Trophoblast cell (in vitro differentiated cells and primary cell): ENCODE results near the gene SUPT5H.

ENCODE experiments used
- DNase-seq, 2 donors: peaks; one replicate each; pipeline ENCODE4 v3.0.0-alpha.2; 2016
- H2AFZ ChIP-seq: 2 replicates; pipeline ENCODE4 v1.6.1; 2013; ENCODE audit warnings: low read length, moderate library complexity, mild to moderate bottlenecking; ENCODE audit not compliant: insufficient read depth, poor library complexity
- H2AK5ac ChIP-seq: 2 replicates; pipeline ENCODE4 v1.6.1; 2013; ENCODE audit warnings: mild to moderate bottlenecking, low read length
- H2BK120ac ChIP-seq: 2 replicates; pipeline ENCODE4 v1.6.1; 2013; ENCODE audit warnings: low read length, mild to moderate bottlenecking, moderate library complexity; ENCODE audit not compliant: insufficient read depth, poor library complexity
- H2BK12ac ChIP-seq: 2 replicates; pipeline ENCODE4 v1.6.1; 2013; ENCODE audit warnings: mild to moderate bottlenecking, low read length, moderate library complexity
- H2BK5ac ChIP-seq: 2 replicates; pipeline ENCODE4 v1.6.1; 2013; ENCODE audit warnings: low read length, low read depth, moderate library complexity, mild to moderate bottlenecking; ENCODE audit not compliant: poor library complexity
- H3K14ac ChIP-seq: 2 replicates; pipeline ENCODE4 v1.6.1; 2013; ENCODE audit warnings: mild to moderate bottlenecking, low read length
- H3K18ac ChIP-seq: 2 replicates; pipeline ENCODE4 v1.6.1; 2013; ENCODE audit warnings: mild to moderate bottlenecking, low read length
- H3K23ac ChIP-seq: 2 replicates; pipeline ENCODE4 v1.6.1; 2013; ENCODE audit warnings: low read length
- H3K27ac ChIP-seq: 2 replicates; pipeline ENCODE4 v1.5.1; 2013; ENCODE audit warnings: low read depth, mild to moderate bottlenecking, inconsistent platforms, low read length, moderate library complexity
- H3K27me3 ChIP-seq: 2 replicates; pipeline ENCODE4 v1.6.1; 2013; ENCODE audit warnings: inconsistent platforms, mild to moderate bottlenecking, low read length, moderate library complexity; ENCODE audit not compliant: insufficient read depth
- H3K36me3 ChIP-seq, 2 experiments: 1 replicate in 1 of 2; 2 replicates in 1 of 2; pipeline ENCODE4 v1.6.1; 2013; ENCODE audit warnings: low read length in 2 of 2, mild to moderate bottlenecking in 2 of 2, moderate library complexity in 1 of 2; ENCODE audit not compliant: insufficient read depth in 2 of 2, control insufficient read depth in 1 of 2
- H3K4ac ChIP-seq: 2 replicates; pipeline ENCODE4 v1.6.1; 2013; ENCODE audit warnings: low read depth, mild to moderate bottlenecking, low read length, moderate library complexity
- H3K4me1 ChIP-seq, 2 experiments: 1 replicate in 1 of 2; 2 replicates in 1 of 2; pipeline ENCODE4 v1.6.1; 2013; ENCODE audit warnings: low read length in 2 of 2, mild to moderate bottlenecking in 2 of 2, moderate library complexity in 1 of 2; ENCODE audit not compliant: insufficient read depth in 2 of 2, control insufficient read depth in 1 of 2
- H3K4me2 ChIP-seq: 2 replicates; pipeline ENCODE4 v1.6.1; 2013; ENCODE audit warnings: inconsistent platforms, mild to moderate bottlenecking, low read length, moderate library complexity
- H3K4me3 ChIP-seq: 2 replicates; pipeline ENCODE4 v1.5.1; 2013; ENCODE audit warnings: mild to moderate bottlenecking, low read depth, low read length, inconsistent platforms
- H3K79me1 ChIP-seq: one replicate; pipeline ENCODE4 v1.6.1; 2013; ENCODE audit warnings: low read length
- H3K79me2 ChIP-seq: 2 replicates; pipeline ENCODE4 v1.6.1; 2013; ENCODE audit warnings: low read length, mild to moderate bottlenecking; ENCODE audit not compliant: control insufficient read depth, insufficient read depth, poor library complexity
- H3K9ac ChIP-seq: 2 replicates; pipeline ENCODE4 v1.6.1; 2013; ENCODE audit warnings: mild to moderate bottlenecking, low read length
- H3K9me3 ChIP-seq: 2 replicates; pipeline ENCODE4 v1.6.1; 2013; ENCODE audit warnings: low read depth, mild to moderate bottlenecking, control low read depth, inconsistent platforms, low read length; ENCODE audit not compliant: insufficient read depth
- H4K12ac ChIP-seq: 2 replicates; pipeline ENCODE4 v1.6.1; 2013; ENCODE audit warnings: low read depth, mild to moderate bottlenecking, low read length, moderate library complexity
- H4K8ac ChIP-seq: 2 replicates; pipeline ENCODE4 v1.6.1; 2013; ENCODE audit warnings: low read depth, mild to moderate bottlenecking, low read length, moderate library complexity
- H4K91ac ChIP-seq: one replicate; pipeline ENCODE4 v1.6.1; 2013; ENCODE audit warnings: low read depth, mild to moderate bottlenecking, low read length, moderate library complexity
- WGBS: extraction: QIAGEN DNeasy Blood & Tissue Kit; methylation state at CpG from one replicate; pipeline ENCODE4 v1.1.7; 2013; ENCODE audit warnings: missing lambda C conversion rate; ENCODE audit not compliant: insufficient read length, insufficient coverage; ENCODE audit errors: extremely low coverage; 5-methylcytosine and 5-hydroxymethylcytosine counted together

The SUPT5H gene

GRCh38 chr19:39471756-39472536, 26.6 kb downstream of the SUPT5H start:
- H3K27me3 ChIP-seq: no peaks in the 10 kb centered on the region
- H3K4ac ChIP-seq: no peak overlapping the region
- no peak overlapping the region for H3K14ac ChIP-seq
- no peak overlapping the region for H2AFZ ChIP-seq
- no peak overlapping the region for H2AK5ac ChIP-seq
- H3K36me3 ChIP-seq: peaks cover 93 to 95% of the 10 kb centered on the region in 2 experiments
- H2BK12ac ChIP-seq: no peak overlapping the region
- no peak overlapping the region for H2BK120ac ChIP-seq
- no peaks in the 10 kb centered on the region for H3K9me3 ChIP-seq
- H4K91ac ChIP-seq: no peak overlapping the region
- no peaks in the 10 kb centered on the region for H3K79me1 ChIP-seq
- no peak overlapping the region for H3K9ac ChIP-seq
- H4K8ac ChIP-seq: no peak overlapping the region
- H2BK5ac ChIP-seq: no peak overlapping the region
- no peaks in the 10 kb centered on the region for H3K79me2 ChIP-seq
- WGBS: no CpG with 5 or more reads among the region's 8 CpGs
- no peak overlapping the region for H3K23ac ChIP-seq
- DNase-seq: no peak
- no peak overlapping the region for H3K4me3 ChIP-seq
- H3K18ac ChIP-seq: no peak overlapping the region
- no peak overlapping the region for H4K12ac ChIP-seq
- no peaks in the 10 kb centered on the region for H3K4me1 ChIP-seq
- H3K27ac ChIP-seq: no peak overlapping the region
- no peak overlapping the region for H3K4me2 ChIP-seq

GRCh38 chr19:39472746-39473442, 27.5 kb downstream of the SUPT5H start:
- H3K36me3 ChIP-seq: peaks cover 85 to 86% of the 10 kb centered on the region in 2 experiments
- H3K79me1 ChIP-seq: no peaks in the 10 kb centered on the region
- H2BK12ac ChIP-seq: no peak overlapping the region
- H3K4me1 ChIP-seq: no peaks in the 10 kb centered on the region
- no peak overlapping the region for H3K4me2 ChIP-seq
- no peak overlapping the region for H3K9ac ChIP-seq
- DNase-seq: no peak
- H3K9me3 ChIP-seq: no peaks in the 10 kb centered on the region
- no peak overlapping the region for H2BK120ac ChIP-seq
- no peak overlapping the region for H2BK5ac ChIP-seq
- H3K18ac ChIP-seq: no peak overlapping the region
- no peaks in the 10 kb centered on the region for H3K27me3 ChIP-seq
- peak overlapping the region; percentile 16 for H4K12ac ChIP-seq
- WGBS: no CpG with 5 or more reads among the region's 32 CpGs
- no peak overlapping the region for H3K14ac ChIP-seq
- H4K91ac ChIP-seq: no peak overlapping the region
- H3K27ac ChIP-seq: no peak overlapping the region
- no peak overlapping the region for H3K4me3 ChIP-seq
- no peak overlapping the region for H2AFZ ChIP-seq
- no peak overlapping the region for H4K8ac ChIP-seq
- H3K23ac ChIP-seq: no peak overlapping the region
- H2AK5ac ChIP-seq: no peak overlapping the region
- H3K4ac ChIP-seq: no peak overlapping the region
- H3K79me2 ChIP-seq: no peaks in the 10 kb centered on the region

- Histone ChIP-seq H3K4me3 (no peak overlapping the region), H3K27ac (no peak overlapping the region), H3K79me2 (no peaks in the 10 kb centered on the region), H3K4me2 (no peak overlapping the region), H4K12ac (peak overlapping the region; percentile 16), H3K27me3 (no peaks in the 10 kb centered on the region), H2BK120ac (no peak overlapping the region), H2AK5ac (no peak overlapping the region), H3K9ac (no peak overlapping the region), H2BK5ac (no peak overlapping the region), H4K91ac (no peak overlapping the region), H3K36me3 (peaks cover 80% of the 10 kb centered on the region in 2 experiments), H3K18ac (no peak overlapping the region), H3K23ac (no peak overlapping the region), H3K14ac (no peak overlapping the region), H4K8ac (no peak overlapping the region), H3K9me3 (no peaks in the 10 kb centered on the region), H2BK12ac (no peak overlapping the region), H3K79me1 (no peaks in the 10 kb centered on the region), H3K4ac (no peak overlapping the region), H2AFZ (no peak overlapping the region), H3K4me1 (no peaks in the 10 kb centered on the region)
- no peak for DNase-seq
- no CpG with 5 or more reads among the region's 11 CpGs for WGBS
Measured at GRCh38 chr19:39473443-39473960, 28.1 kb downstream of the SUPT5H start.

GRCh38 chr19:39474139-39474620, 28.8 kb downstream of the SUPT5H start:
- H3K4me3 ChIP-seq: no peak overlapping the region
- no peak overlapping the region for H2BK12ac ChIP-seq
- H4K8ac ChIP-seq: no peak overlapping the region
- no peak overlapping the region for H2BK5ac ChIP-seq
- H2AK5ac ChIP-seq: no peak overlapping the region
- no peaks in the 10 kb centered on the region for H3K4me1 ChIP-seq
- no peak overlapping the region for H3K18ac ChIP-seq
- no peaks in the 10 kb centered on the region for H3K79me1 ChIP-seq
- H3K79me2 ChIP-seq: no peaks in the 10 kb centered on the region
- peak; percentile 26 to 56 for DNase-seq
- no peaks in the 10 kb centered on the region for H3K9me3 ChIP-seq
- H3K27ac ChIP-seq: no peak overlapping the region
- WGBS: no CpG with 5 or more reads among the region's 9 CpGs
- no peak overlapping the region for H3K4ac ChIP-seq
- H3K14ac ChIP-seq: no peak overlapping the region
- no peak overlapping the region for H3K9ac ChIP-seq
- H2BK120ac ChIP-seq: no peak overlapping the region
- peaks cover 73% of the 10 kb centered on the region in 2 experiments for H3K36me3 ChIP-seq
- H3K27me3 ChIP-seq: no peaks in the 10 kb centered on the region
- no peak overlapping the region for H3K23ac ChIP-seq
- no peak overlapping the region for H2AFZ ChIP-seq
- H3K4me2 ChIP-seq: no peak overlapping the region
- H4K91ac ChIP-seq: no peak overlapping the region
- H4K12ac ChIP-seq: no peak overlapping the region
